ENCODE results near the gene A1BG.

Gene A1BG

DNA sequence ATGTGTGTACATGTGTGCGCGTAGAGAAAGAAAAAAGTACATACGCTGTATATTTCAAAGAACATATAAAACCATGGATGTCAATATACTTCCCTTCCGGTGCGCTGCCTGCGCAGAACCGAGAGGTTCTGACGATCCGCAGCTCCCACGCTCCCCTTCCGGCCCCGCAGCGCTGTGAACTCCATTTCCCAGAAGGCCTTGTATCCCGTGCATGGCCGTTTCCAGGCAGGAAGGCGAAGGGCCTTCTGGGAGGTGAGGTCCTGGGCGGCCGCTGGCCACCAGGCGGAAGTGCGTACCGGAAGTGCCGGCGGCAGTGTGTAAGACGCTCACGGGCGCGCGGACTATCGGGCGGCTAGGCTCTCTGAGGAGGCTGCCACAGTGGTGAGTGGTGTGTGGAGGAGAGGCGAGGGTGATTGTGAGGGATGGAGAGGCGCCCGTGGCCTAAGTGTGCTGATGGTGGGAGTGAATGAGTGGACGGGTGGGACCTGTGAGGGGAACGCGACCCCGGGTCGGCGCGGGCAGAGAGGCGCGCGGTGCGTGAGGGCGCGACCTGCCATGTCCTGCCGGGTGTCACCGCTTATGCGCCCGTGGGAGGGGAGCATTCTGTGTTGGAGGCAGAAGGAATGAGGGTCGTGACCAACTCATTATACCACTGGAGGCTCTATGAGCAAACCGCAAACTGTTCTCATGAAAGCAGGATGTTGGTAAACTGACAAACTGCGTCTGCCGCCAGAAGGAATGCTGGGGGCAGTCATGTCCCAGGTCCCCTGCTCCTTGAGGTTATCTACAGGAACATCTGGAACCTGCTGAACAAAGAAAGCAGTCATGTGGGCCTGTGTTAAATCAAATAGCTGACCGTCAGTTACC, 48.0 kb downstream of the A1BG start, which contains the start of gene ERVK3-1 (continued):
- TF ChIP-seq, protein P1, sequence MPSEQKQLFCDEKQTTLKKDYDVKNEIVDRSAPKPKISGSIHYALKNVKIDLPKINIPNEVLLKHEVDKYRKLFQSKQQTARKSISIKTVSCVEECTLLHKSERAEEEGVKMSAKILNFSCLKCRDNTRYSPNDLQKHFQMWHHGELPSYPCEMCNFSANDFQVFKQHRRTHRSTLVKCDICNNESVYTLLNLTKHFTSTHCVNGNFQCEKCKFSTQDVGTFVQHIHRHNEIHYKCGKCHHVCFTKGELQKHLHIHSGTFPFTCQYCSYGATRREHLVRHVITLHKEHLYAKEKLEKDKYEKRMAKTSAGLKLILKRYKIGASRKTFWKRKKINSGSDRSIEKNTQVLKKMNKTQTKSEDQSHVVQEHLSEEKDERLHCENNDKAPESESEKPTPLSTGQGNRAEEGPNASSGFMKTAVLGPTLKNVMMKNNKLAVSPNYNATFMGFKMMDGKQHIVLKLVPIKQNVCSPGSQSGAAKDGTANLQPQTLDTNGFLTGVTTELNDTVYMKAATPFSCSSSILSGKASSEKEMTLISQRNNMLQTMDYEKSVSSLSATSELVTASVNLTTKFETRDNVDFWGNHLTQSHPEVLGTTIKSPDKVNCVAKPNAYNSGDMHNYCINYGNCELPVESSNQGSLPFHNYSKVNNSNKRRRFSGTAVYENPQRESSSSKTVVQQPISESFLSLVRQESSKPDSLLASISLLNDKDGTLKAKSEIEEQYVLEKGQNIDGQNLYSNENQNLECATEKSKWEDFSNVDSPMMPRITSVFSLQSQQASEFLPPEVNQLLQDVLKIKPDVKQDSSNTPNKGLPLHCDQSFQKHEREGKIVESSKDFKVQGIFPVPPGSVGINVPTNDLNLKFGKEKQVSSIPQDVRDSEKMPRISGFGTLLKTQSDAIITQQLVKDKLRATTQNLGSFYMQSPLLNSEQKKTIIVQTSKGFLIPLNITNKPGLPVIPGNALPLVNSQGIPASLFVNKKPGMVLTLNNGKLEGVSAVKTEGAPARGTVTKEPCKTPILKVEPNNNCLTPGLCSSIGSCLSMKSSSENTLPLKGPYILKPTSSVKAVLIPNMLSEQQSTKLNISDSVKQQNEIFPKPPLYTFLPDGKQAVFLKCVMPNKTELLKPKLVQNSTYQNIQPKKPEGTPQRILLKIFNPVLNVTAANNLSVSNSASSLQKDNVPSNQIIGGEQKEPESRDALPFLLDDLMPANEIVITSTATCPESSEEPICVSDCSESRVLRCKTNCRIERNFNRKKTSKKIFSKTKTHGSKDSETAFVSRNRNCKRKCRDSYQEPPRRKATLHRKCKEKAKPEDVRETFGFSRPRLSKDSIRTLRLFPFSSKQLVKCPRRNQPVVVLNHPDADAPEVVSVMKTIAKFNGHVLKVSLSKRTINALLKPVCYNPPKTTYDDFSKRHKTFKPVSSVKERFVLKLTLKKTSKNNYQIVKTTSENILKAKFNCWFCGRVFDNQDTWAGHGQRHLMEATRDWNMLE (tag by site-specific recombination; conservative IDR thresholded peaks at IDR 0.05; ENCODE audit: low read depth): peak; percentile 76
- TF ChIP-seq ZNF777 (tag by site-specific recombination; IDR thresholded peaks at IDR 0.05; ENCODE audit: borderline replicate concordance): peak; percentile 46; the same call in 1 of the 2 replicates
- TF ChIP-seq RBAK (tag by site-specific recombination; IDR thresholded peaks at IDR 0.05): 0 out of 2 replicates have a peak, but pooled peaks have one; percentile 22
- no peak for TF ChIP-seq ZNF184 (tag by site-specific recombination; IDR thresholded peaks at IDR 0.05)
- TF ChIP-seq ZNF19 (tag by site-specific recombination; IDR thresholded peaks at IDR 0.05; ENCODE audit: low read depth): no peak
- TF ChIP-seq ZFHX2 (tag by site-specific recombination; conservative IDR thresholded peaks at IDR 0.05): peak; percentile 84
- TF ChIP-seq, protein P2, sequence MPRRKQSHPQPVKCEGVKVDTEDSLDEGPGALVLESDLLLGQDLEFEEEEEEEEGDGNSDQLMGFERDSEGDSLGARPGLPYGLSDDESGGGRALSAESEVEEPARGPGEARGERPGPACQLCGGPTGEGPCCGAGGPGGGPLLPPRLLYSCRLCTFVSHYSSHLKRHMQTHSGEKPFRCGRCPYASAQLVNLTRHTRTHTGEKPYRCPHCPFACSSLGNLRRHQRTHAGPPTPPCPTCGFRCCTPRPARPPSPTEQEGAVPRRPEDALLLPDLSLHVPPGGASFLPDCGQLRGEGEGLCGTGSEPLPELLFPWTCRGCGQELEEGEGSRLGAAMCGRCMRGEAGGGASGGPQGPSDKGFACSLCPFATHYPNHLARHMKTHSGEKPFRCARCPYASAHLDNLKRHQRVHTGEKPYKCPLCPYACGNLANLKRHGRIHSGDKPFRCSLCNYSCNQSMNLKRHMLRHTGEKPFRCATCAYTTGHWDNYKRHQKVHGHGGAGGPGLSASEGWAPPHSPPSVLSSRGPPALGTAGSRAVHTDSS (tag by site-specific recombination; IDR thresholded peaks at IDR 0.05): no peak
- peak; percentile 80; the same call in 1 of the 2 replicates for TF ChIP-seq ZNF785 (tag by site-specific recombination; IDR thresholded peaks at IDR 0.05)
- no peak for TF ChIP-seq BCL11A (tag by site-specific recombination; IDR thresholded peaks at IDR 0.05; ENCODE audit: low read depth)
- no peak for TF ChIP-seq ZNF23 (tag by site-specific recombination; IDR thresholded peaks at IDR 0.05; ENCODE audit: borderline replicate concordance)
- no peak for TF ChIP-seq ZNF140 (tag by site-specific recombination; IDR thresholded peaks at IDR 0.05)
- no peak for TF ChIP-seq ZNF747 (tag by site-specific recombination; IDR thresholded peaks at IDR 0.05)
- TF ChIP-seq ZNF664 (tag by site-specific recombination; IDR thresholded peaks at IDR 0.05): no peak
- peak; percentile 63; the same call in 1 of the 2 replicates for TF ChIP-seq OVOL3 (tag by site-specific recombination; IDR thresholded peaks at IDR 0.05)
- TF ChIP-seq, protein P3, sequence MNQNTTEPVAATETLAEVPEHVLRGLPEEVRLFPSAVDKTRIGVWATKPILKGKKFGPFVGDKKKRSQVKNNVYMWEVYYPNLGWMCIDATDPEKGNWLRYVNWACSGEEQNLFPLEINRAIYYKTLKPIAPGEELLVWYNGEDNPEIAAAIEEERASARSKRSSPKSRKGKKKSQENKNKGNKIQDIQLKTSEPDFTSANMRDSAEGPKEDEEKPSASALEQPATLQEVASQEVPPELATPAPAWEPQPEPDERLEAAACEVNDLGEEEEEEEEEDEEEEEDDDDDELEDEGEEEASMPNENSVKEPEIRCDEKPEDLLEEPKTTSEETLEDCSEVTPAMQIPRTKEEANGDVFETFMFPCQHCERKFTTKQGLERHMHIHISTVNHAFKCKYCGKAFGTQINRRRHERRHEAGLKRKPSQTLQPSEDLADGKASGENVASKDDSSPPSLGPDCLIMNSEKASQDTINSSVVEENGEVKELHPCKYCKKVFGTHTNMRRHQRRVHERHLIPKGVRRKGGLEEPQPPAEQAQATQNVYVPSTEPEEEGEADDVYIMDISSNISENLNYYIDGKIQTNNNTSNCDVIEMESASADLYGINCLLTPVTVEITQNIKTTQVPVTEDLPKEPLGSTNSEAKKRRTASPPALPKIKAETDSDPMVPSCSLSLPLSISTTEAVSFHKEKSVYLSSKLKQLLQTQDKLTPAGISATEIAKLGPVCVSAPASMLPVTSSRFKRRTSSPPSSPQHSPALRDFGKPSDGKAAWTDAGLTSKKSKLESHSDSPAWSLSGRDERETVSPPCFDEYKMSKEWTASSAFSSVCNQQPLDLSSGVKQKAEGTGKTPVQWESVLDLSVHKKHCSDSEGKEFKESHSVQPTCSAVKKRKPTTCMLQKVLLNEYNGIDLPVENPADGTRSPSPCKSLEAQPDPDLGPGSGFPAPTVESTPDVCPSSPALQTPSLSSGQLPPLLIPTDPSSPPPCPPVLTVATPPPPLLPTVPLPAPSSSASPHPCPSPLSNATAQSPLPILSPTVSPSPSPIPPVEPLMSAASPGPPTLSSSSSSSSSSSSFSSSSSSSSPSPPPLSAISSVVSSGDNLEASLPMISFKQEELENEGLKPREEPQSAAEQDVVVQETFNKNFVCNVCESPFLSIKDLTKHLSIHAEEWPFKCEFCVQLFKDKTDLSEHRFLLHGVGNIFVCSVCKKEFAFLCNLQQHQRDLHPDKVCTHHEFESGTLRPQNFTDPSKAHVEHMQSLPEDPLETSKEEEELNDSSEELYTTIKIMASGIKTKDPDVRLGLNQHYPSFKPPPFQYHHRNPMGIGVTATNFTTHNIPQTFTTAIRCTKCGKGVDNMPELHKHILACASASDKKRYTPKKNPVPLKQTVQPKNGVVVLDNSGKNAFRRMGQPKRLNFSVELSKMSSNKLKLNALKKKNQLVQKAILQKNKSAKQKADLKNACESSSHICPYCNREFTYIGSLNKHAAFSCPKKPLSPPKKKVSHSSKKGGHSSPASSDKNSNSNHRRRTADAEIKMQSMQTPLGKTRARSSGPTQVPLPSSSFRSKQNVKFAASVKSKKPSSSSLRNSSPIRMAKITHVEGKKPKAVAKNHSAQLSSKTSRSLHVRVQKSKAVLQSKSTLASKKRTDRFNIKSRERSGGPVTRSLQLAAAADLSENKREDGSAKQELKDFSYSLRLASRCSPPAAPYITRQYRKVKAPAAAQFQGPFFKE (tag by site-specific recombination; IDR thresholded peaks at IDR 0.05; ENCODE audit: borderline replicate concordance): no peak
- TF ChIP-seq ZBTB17 (tag by site-specific recombination; IDR thresholded peaks at IDR 0.05): peak; percentile 94
- 0 out of 2 replicates have a peak, but pooled peaks have one; percentile 31 for TF ChIP-seq ZNF239 (tag by site-specific recombination; IDR thresholded peaks at IDR 0.05)
- TF ChIP-seq ZNF610 (tag by site-specific recombination; IDR thresholded peaks at IDR 0.05; ENCODE audit: borderline replicate concordance): peak; percentile 87
- TF ChIP-seq ZNF112 (tag by site-specific recombination; IDR thresholded peaks at IDR 0.05): no peak
- no peak for TF ChIP-seq ZNF157 (tag by site-specific recombination; IDR thresholded peaks at IDR 0.05)
- TF ChIP-seq GLIS1 (tag by site-specific recombination; IDR thresholded peaks at IDR 0.05): peak; percentile 51
- peak; percentile 59; the same call in 1 of the 2 replicates for TF ChIP-seq ZNF24 (tag by site-specific recombination; IDR thresholded peaks at IDR 0.05)
- TF ChIP-seq ZNF654 (tag by site-specific recombination; IDR thresholded peaks at IDR 0.05; ENCODE audit: low read depth): no peak
- TF ChIP-seq ZNF18 (tag by site-specific recombination; IDR thresholded peaks at IDR 0.05): no peak
- TF ChIP-seq ZNF629 (tag by site-specific recombination; IDR thresholded peaks at IDR 0.05): peak; percentile 94
- TF ChIP-seq ZNF677 (tag by site-specific recombination; IDR thresholded peaks at IDR 0.05): no peak

Data from HEK293 (cell line).